Endothelial cell of umbilical vein (primary cell): ENCODE results near the gene LRIT2. TPM values are rescaled to one million over a fixed set of nuclear protein-coding genes. Genes with fewer than 3 reads are reported as not detected.
A peak's percentile ranks its signal among the peaks of the same experiment; 100 is the strongest.

ENCODE experiments used
- BruUV-seq: library from RNA; stranded (reverse); fragments of 400-500 nt; replicated peaks from 2 replicates; lab custom pipeline; 2021; lab: Mats Ljungman, UMichigan
- CTCF ChIA-PET: fragments of 300-600, 350-600 bp; sonication (Branson Sonifier 250); formaldehyde crosslinking; loops from one replicate; lab custom pipeline; 2021; ENCODE audit warnings: antibody characterized with exemption, inconsistent platforms; lab: Charles Lee
- POLR2A ChIA-PET: fragments of 300-600, 350-600 bp; sonication (Branson Sonifier 250); formaldehyde crosslinking; loops from one replicate; lab custom pipeline; 2021; ENCODE audit warnings: antibody characterized with exemption, inconsistent platforms; lab: Charles Lee
- DNase-seq: peaks from one replicate; pipeline ENCODE4 v3.0.0-alpha.2; 2011; ENCODE audit warnings: low read depth, low spot score
- FAIRE-seq: peaks from 2 replicates; lab custom pipeline; 2011; peaks lifted over from hg19 to GRCh38; lab: Jason Lieb, UNC
- H2AFZ ChIP-seq: 2 replicates; pipeline ENCODE4 v1.6.0; 2012; ENCODE audit warnings: low read depth, low read length, control low read depth, inconsistent platforms
- H3K27ac ChIP-seq: 2 replicates; pipeline ENCODE4 v1.5.1; 2011; ENCODE audit warnings: low read depth, mild to moderate bottlenecking, control low read depth, low read length, moderate library complexity; ENCODE audit not compliant: insufficient read depth
- H3K27me3 ChIP-seq, 2 experiments: 2 replicates each; pipeline versions ENCODE4 v1.6.0 to v1.6.1; 2011; ENCODE audit warnings: low read length in 2 of 2, mixed read lengths in 1 of 2; ENCODE audit not compliant: control insufficient read depth in 2 of 2, insufficient read depth in 2 of 2
- H3K36me3 ChIP-seq, 2 experiments: 2 replicates in 1 of 2; 3 replicates in 1 of 2; pipeline ENCODE4 v1.5.1; 2011; ENCODE audit warnings: low read length in 2 of 2, mild to moderate bottlenecking in 1 of 2, moderate library complexity in 1 of 2; ENCODE audit not compliant: control insufficient read depth in 2 of 2, insufficient read depth in 2 of 2; ENCODE audit errors: extremely low read depth in 1 of 2
- H3K4me1 ChIP-seq: 3 replicates; pipeline ENCODE4 v1.5.1; 2011; ENCODE audit warnings: mild to moderate bottlenecking, low read length; ENCODE audit not compliant: control insufficient read depth, insufficient read depth; ENCODE audit errors: extremely low read depth
- H3K4me2 ChIP-seq: 2 replicates; pipeline ENCODE4 v1.6.1; 2011; ENCODE audit warnings: low read length, control low read depth, mixed read lengths; ENCODE audit not compliant: insufficient read depth
- H3K4me3 ChIP-seq, 3 experiments: fragments of 200-600 bp in 1 of 3; sonication (generic), shearing (Covaris generic) in 1 of 3; replicated peaks in 1 of 3; 2 replicates each; pipeline ENCODE4 v1.5.1; 2011 to 2016; ENCODE audit warnings: control low read depth in 3 of 3, low read length in 3 of 3, mild to moderate bottlenecking in 2 of 3, inconsistent platforms in 1 of 3, low read depth in 1 of 3, moderate library complexity in 1 of 3; ENCODE audit not compliant: insufficient read depth in 1 of 3
- H3K79me2 ChIP-seq: 2 replicates; pipeline ENCODE4 v1.6.0; 2012; ENCODE audit warnings: low read length, inconsistent platforms; ENCODE audit not compliant: control insufficient read depth, insufficient read depth
- H3K9ac ChIP-seq: replicated peaks from 2 replicates; pipeline ENCODE3; 2011; ENCODE audit warnings: low read length, control low read depth; ENCODE audit not compliant: insufficient read depth; ENCODE audit errors: extremely low read depth
- H3K9me1 ChIP-seq: replicated peaks from 3 replicates; pipeline ENCODE4 v1.6.0; 2011; ENCODE audit warnings: mild to moderate bottlenecking, low read length; ENCODE audit not compliant: control insufficient read depth, insufficient read depth; ENCODE audit errors: extremely low read depth
- H3K9me3 ChIP-seq: replicated peaks from 2 replicates; pipeline ENCODE4 v1.5.1; 2012; ENCODE audit warnings: low read length, inconsistent platforms; ENCODE audit not compliant: control insufficient read depth, insufficient read depth
- H4K20me1 ChIP-seq: replicated peaks from 2 replicates; pipeline ENCODE3; 2011; ENCODE audit warnings: mild to moderate bottlenecking, low read length; ENCODE audit not compliant: control insufficient read depth, insufficient read depth; ENCODE audit errors: extremely low read depth
- EZH2 ChIP-seq: IDR thresholded peaks from 2 replicates; pipeline ENCODE4 v1.6.1; 2012; ENCODE audit warnings: borderline replicate concordance, low read depth, mild to moderate bottlenecking, moderate library complexity, low read length, inconsistent platforms; ENCODE audit not compliant: severe bottlenecking
- GATA2 ChIP-seq: IDR thresholded peaks from 2 replicates; pipeline ENCODE4 v1.7.0; 2011; ENCODE audit warnings: low read depth, mild to moderate bottlenecking, moderate library complexity, mixed read lengths, low read length; ENCODE audit not compliant: insufficient read length, insufficient read depth
- JUN ChIP-seq: IDR thresholded peaks from 2 replicates; pipeline ENCODE4 v1.6.1; 2011; ENCODE audit warnings: borderline replicate concordance, low read depth; ENCODE audit not compliant: insufficient read length, insufficient read depth
- POLR2A ChIP-seq: IDR thresholded peaks from 2 replicates; pipeline ENCODE4 v1.6.1; 2012; ENCODE audit warnings: low read depth, mild to moderate bottlenecking, control low read depth, low read length
- POLR2AphosphoS5 ChIP-seq: IDR thresholded peaks from 2 replicates; pipeline ENCODE4 v1.6.1; 2012; ENCODE audit warnings: low read depth, mild to moderate bottlenecking, control low read depth, low read length, moderate library complexity; ENCODE audit not compliant: insufficient read depth
- dilution Hi-C: fragments of 300-500 bp; cut with MboI; formaldehyde crosslinking; loops from one replicate; pipeline ENCODE4 v1.15.0; 2019; ENCODE audit warnings: low sequenced_read_pairs; ENCODE audit not compliant: extremely low pct_ligation_motif_present
- intact Hi-C: fragments of 100-400 bp; cut with micrococcal nuclease; formaldehyde crosslinking; loops from one replicate; pipeline ENCODE4 v1.10.0; 2022
- polyA plus RNA-seq, 4 experiments: library from polyadenylated mRNA; depleted of rRNA in 3 of 4; stranded (reverse) in 3 of 4; unstranded in 1 of 4; fragments of >200 nt; gene quantifications; 2 replicates each; pipeline versions ENCODE4 v1.2.1 to v1.2.3, GENCODE V29; 2011 to 2012; ENCODE audit warnings: missing spikeins in 1 of 4
- total RNA-seq: library from RNA; stranded (reverse); gene quantifications from 2 replicates; pipeline ENCODE4 v1.2.3, GENCODE V29; 2021

LRIT2 gene
- total and polyA plus RNA-seq, 2 donors (not counting 3 experiments of a cell fraction or from before 2014, with no cell fraction given), result not detected

GRCh38 chr10:84195044-84195830 lies 30.1 kb downstream of the LRIT2 start:
- Histone ChIP-seq H3K27ac (no peak overlapping the region), H3K9ac (no peak overlapping the region), H3K4me1 (no peaks in the 10 kb centered on the region), H4K20me1 (no peaks in the 10 kb centered on the region), H3K9me3 (no peaks in the 10 kb centered on the region), H3K4me3 (no peak overlapping the region), H3K79me2 (no peaks in the 10 kb centered on the region), H3K27me3 (peaks cover 31% of the 10 kb centered on the region in 2 experiments), H2AFZ (no peak overlapping the region), H3K4me2 (no peak overlapping the region), H3K9me1 (no peaks in the 10 kb centered on the region), H3K36me3 (no peaks in the 10 kb centered on the region)
- no peak for TF ChIP-seq JUN
- no peak for TF ChIP-seq GATA2
- peak; percentile 76 for TF ChIP-seq EZH2
- TF ChIP-seq POLR2AphosphoS5, result no peak
- ChIA-PET POLR2A (no interaction called here), CTCF (interaction anchor here (1.2 kb wide), 1 partner anchor 47 kb away, joined by 7 read pairs; no protein-coding TSS in a partner anchor)
- dilution Hi-C loops, result no loop called here
- FAIRE-seq, result no peak
- intact Hi-C loops, result no loop called here
- no peak for DNase-seq
- no TSS peak for BruUV-seq

DNA sequence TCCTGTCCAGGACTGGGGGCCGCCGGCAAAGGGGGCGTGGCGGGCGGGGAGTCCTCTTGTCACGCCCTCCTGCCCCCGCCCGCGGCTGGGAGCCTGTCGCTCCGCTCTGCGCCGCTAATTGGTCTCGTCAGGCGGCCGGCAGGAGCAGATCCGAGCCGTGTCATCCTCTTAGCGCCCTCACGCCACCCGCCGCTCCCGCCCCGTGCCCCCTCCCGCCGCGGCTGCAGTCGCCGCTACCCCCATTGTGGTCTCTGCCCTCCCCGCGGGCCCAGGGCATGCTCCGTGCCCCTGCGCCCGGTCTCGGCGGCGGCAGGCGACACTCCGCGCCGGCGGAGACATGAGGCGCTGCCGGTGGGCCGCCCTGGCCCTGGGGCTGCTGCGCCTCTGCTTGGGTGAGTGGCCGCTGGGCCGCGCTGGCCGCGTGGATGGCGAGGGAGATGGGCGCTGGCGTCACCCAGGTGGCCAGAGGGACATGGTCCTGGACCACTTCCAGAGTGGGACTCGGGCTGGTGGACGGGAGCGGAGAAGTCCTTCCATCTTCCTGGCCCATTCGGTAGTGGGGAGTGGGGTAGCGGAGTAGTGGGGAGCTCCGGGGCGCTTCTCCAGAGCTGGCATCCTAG lies 30.8 kb downstream of the LRIT2 start, which contains the start of gene CDHR1:
CDHR1 (plus strand) TSS at position 114 of the 620 bp plus-strand sequence; CDS start at position 338, 224 bp downstream.
- H3K9me3 ChIP-seq, result no peaks in the 10 kb centered on the region
- no peaks in the 10 kb centered on the region for H4K20me1 ChIP-seq
- H3K27ac ChIP-seq, result no peak within 1 kb of the TSS
- no peaks in the 10 kb centered on the region for H3K79me2 ChIP-seq
- no peak within 1 kb of the TSS for H3K9ac ChIP-seq
- no peak within 1 kb of the TSS for H2AFZ ChIP-seq
- FAIRE-seq (no peak), DNase-seq (no peak)
- H3K27me3 ChIP-seq, result peaks cover 31% of the 10 kb centered on the region in 2 experiments
- TF ChIP-seq EZH2 (peak; percentile 81), POLR2A (no peak)
- peak within 1 kb of the TSS in 1 of 3 experiments; percentile 15 for H3K4me3 ChIP-seq
- intact Hi-C loops, result no loop called here
- BruUV-seq, result no TSS peak
- CTCF ChIA-PET, result interaction anchor here (1.2 kb wide), 1 partner anchor 47 kb away, joined by 7 read pairs; no protein-coding TSS in a partner anchor
- dilution Hi-C loops, result no loop called here
- POLR2A ChIA-PET, result no interaction called here
- H3K36me3 ChIP-seq, result no peaks in the 10 kb centered on the region
- no peaks in the 10 kb centered on the region for H3K9me1 ChIP-seq
- no peaks in the 10 kb centered on the region for H3K4me1 ChIP-seq
- H3K4me2 ChIP-seq, result no peak within 1 kb of the TSS
